ENCODE measurements around the gene PIK3R4.

The PIK3R4 gene

DNA sequence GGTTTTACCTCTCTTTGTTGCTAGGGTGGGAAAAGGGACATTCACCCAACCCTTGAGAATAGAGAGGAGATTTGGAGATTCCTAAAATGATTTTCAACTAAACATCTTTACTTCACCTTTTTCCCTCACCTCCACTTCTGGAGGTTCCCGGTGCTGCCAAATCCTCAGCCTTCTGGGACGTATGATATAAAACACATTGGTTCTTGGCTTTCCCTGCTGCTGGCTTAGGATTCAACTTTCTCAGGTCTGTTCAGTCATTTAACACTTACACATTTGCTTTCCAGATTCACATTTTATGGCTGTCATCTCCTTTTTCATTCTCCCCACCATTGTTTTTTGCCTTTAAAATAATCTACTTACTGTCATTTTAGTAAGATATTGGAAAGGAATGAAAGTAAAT, 106.6 kb downstream of the PIK3R4 start:
- no peak for DNase-seq (ENCODE audit: low spot score)

GRCh38 chr3:130636480-130637234, 110.0 kb downstream of the PIK3R4 start:
- no peak for DNase-seq (ENCODE audit: low spot score)

DNA sequence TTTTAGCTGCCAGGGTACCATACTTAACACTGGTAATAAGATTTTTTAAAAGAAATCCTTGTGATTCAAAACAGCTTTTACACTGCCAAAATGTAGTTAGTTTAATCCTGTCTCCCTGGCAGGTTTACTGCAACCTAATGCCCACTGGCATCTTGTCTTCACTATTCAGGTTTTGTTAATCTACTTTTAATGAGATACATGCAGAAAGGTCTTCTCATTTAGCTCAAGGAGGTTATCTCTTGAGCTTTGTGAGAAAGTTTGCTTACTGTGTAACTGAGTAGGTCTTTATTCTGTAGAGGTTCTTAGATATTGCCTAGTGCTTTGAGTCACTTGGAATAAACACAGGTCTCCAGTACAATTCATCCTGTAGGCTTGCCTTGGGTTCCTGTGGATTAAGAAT, 110.7 kb downstream of the PIK3R4 start:
- no peak for DNase-seq (ENCODE audit: low spot score)

DNA sequence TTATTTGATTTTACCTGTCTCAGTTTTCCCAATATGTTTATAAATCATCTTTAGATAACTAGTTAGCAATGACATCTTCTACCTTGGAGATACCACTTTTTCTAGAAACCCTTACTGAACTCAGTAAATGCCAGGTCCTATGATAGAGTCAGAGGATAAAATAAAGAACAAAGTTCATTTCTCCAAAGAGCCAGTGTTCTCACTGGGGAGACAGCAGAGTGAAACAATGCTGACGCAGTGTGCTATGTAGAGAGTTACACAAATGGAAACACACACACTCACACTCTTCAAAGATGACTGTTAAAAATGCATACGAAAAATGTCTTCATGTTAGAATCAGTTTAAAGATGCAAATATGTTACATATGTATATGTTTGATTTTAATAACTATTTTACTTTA, 111.3 kb downstream of the PIK3R4 start:
- no peak for DNase-seq (ENCODE audit: low spot score)

Data from pons (tissue), 1 donor.